ENCODE results near the gene XCL2. TPM values are rescaled to one million over a fixed set of nuclear protein-coding genes. Genes with fewer than 3 reads are reported as not detected.

The XCL2 gene
- total and polyA plus RNA-seq, 8 donors, result 0.35 to 25.4 TPM; not detected in 6

GRCh38 chr1:168509875-168510791 lies 33.7 kb downstream of the XCL2 start:
- no peak for TF ChIP-seq CTCF (IDR thresholded peaks at IDR 0.05)
- TF ChIP-seq POLR2A (IDR thresholded peaks at IDR 0.05), result no peak
- no peak for TF ChIP-seq POLR2AphosphoS5 (IDR thresholded peaks at IDR 0.05)
- TF ChIP-seq EP300 (IDR thresholded peaks at IDR 0.05), result no peak
- H3K27me3 ChIP-seq, result no peaks in the 10 kb centered on the region
- no peak overlapping the region for H3K4me3 ChIP-seq
- DNase-seq, result no peak
- H3K27ac ChIP-seq, result no peak overlapping the region
- no peaks in the 10 kb centered on the region for H3K9me3 ChIP-seq
- H3K4me1 ChIP-seq, result peaks cover 0 to 33% (median 20%) of the 10 kb centered on the region in 4 donors
- intact Hi-C loops (cut with DNase I; ENCODE audit: low total_unique reads), result no loop called here
- H3K36me3 ChIP-seq, result no peaks in the 10 kb centered on the region
- WGBS, 5 donors, result 69 to 79% (median 77%) methylated on average over 13 of the region's 13 CpGs

- Histone ChIP-seq H3K4me3 (no peak overlapping the region), H3K27me3 (no peaks in the 10 kb centered on the region), H3K36me3 (no peaks in the 10 kb centered on the region), H3K27ac (no peak overlapping the region), H3K4me1 (peaks cover 4 to 30% (median 18%) of the 10 kb centered on the region in 4 donors), H3K9me3 (no peaks in the 10 kb centered on the region)
- WGBS, 5 donors, result 79 to 97% (median 93%) methylated on average over 1 of the region's 1 CpG
- no peak for TF ChIP-seq POLR2AphosphoS5 (IDR thresholded peaks at IDR 0.05)
- TF ChIP-seq POLR2A (IDR thresholded peaks at IDR 0.05), result no peak
- no peak for TF ChIP-seq CTCF (IDR thresholded peaks at IDR 0.05)
- TF ChIP-seq EP300 (IDR thresholded peaks at IDR 0.05), result no peak
- intact Hi-C loops (cut with DNase I; ENCODE audit: low total_unique reads), result no loop called here
- no peak for DNase-seq
Observed at GRCh38 chr1:168509210-168509609, 34.6 kb downstream of the XCL2 start.

GRCh38 chr1:168507828-168508227 lies 36.0 kb downstream of the XCL2 start:
- TF ChIP-seq EP300 (IDR thresholded peaks at IDR 0.05) (no peak), POLR2AphosphoS5 (IDR thresholded peaks at IDR 0.05) (no peak), CTCF (IDR thresholded peaks at IDR 0.05) (no peak), POLR2A (IDR thresholded peaks at IDR 0.05) (no peak)
- no peak for DNase-seq
- peaks cover 6 to 28% (median 11%) of the 10 kb centered on the region in 4 donors for H3K4me1 ChIP-seq
- H3K9me3 ChIP-seq, result no peaks in the 10 kb centered on the region
- 86 to 98% (median 95%) methylated on average over 4 of the region's 4 CpGs for WGBS, 5 donors
- intact Hi-C loops (cut with DNase I; ENCODE audit: low total_unique reads), result no loop called here
- H3K27me3 ChIP-seq, result no peaks in the 10 kb centered on the region
- no peaks in the 10 kb centered on the region for H3K36me3 ChIP-seq
- H3K27ac ChIP-seq, result no peak overlapping the region
- no peak overlapping the region for H3K4me3 ChIP-seq

- TF ChIP-seq POLR2AphosphoS5 (IDR thresholded peaks at IDR 0.05), result no peak
- no peak for TF ChIP-seq POLR2A (IDR thresholded peaks at IDR 0.05)
- TF ChIP-seq EP300 (IDR thresholded peaks at IDR 0.05), result no peak
- TF ChIP-seq CTCF (IDR thresholded peaks at IDR 0.05), result no peak
- DNase-seq, result no peak
- H3K4me1 ChIP-seq, result peaks cover 6 to 28% (median 11%) of the 10 kb centered on the region in 4 donors
- H3K27ac ChIP-seq, result no peak overlapping the region
- no peaks in the 10 kb centered on the region for H3K9me3 ChIP-seq
- no peaks in the 10 kb centered on the region for H3K36me3 ChIP-seq
- intact Hi-C loops (cut with DNase I; ENCODE audit: low total_unique reads), result no loop called here
- WGBS, 5 donors, result 50 to 64% (median 53%) methylated on average over 3 of the region's 3 CpGs
- no peaks in the 10 kb centered on the region for H3K27me3 ChIP-seq
- H3K4me3 ChIP-seq, result no peak overlapping the region
Observed at GRCh38 chr1:168507231-168507630, 36.6 kb downstream of the XCL2 start.

Data from stomach (tissue), 9 donors.